ENCODE results near the gene SLC7A5. TPM values are rescaled to one million over a fixed set of nuclear protein-coding genes. Genes with fewer than 3 reads are reported as not detected.
"Not testable (repeated sequence)": the region's sequence is repeated elsewhere in the genome, so short reads cannot be mapped to it uniquely, and the experiment has no call there.

The SLC7A5 gene
- total and polyA plus RNA-seq, 2 donors (not counting 3 experiments of a cell fraction or from before 2014, with no cell fraction given): 14.1 to 29.2 TPM

GRCh38 chr16:87894005-87894404 lies 24.7 kb upstream of the SLC7A5 start:
- CTCF ChIA-PET: interaction anchor here (0.8 to 1.2 kb wide), 2 partner anchors 22 to 125 kb away, joined by 3 read pairs; no protein-coding TSS in a partner anchor
- H3K4me2 ChIP-seq (ENCODE audit: insufficient read depth, low read length); H2AFZ ChIP-seq (ENCODE audit: low read depth, low read length); H3K4me3 ChIP-seq (replicated peaks in 1 of 3; ENCODE audit: insufficient read depth in 1 of 3, low read depth in 1 of 3, low read length in 3 of 3); dilution Hi-C loops (cut with MboI; ENCODE audit: extremely low pct_ligation_motif_present, low sequenced_read_pairs); H3K9me3 ChIP-seq (replicated peaks; ENCODE audit: control insufficient read depth, insufficient read depth, low read length); BruUV-seq (replicated peaks); DNase-seq (ENCODE audit: low read depth, low spot score); intact Hi-C loops (cut with micrococcal nuclease); H3K79me2 ChIP-seq (ENCODE audit: control insufficient read depth, insufficient read depth, low read length); H3K4me1 ChIP-seq (ENCODE audit: control insufficient read depth, extremely low read depth, insufficient read depth, low read length); H3K9me1 ChIP-seq (replicated peaks; ENCODE audit: control insufficient read depth, extremely low read depth, insufficient read depth, low read length); H3K27ac ChIP-seq (ENCODE audit: insufficient read depth, low read depth, low read length); H4K20me1 ChIP-seq (replicated peaks; ENCODE audit: control insufficient read depth, extremely low read depth, insufficient read depth, low read length); H3K9ac ChIP-seq (replicated peaks; ENCODE audit: extremely low read depth, insufficient read depth, low read length); FAIRE-seq; H3K27me3 ChIP-seq (ENCODE audit: control insufficient read depth in 2 of 2, insufficient read depth in 2 of 2, low read length in 2 of 2); H3K36me3 ChIP-seq (ENCODE audit: control insufficient read depth in 2 of 2, extremely low read depth in 1 of 2, insufficient read depth in 2 of 2, low read length in 2 of 2); POLR2A ChIA-PET: not testable (repeated sequence)

- dilution Hi-C loops (cut with MboI; ENCODE audit: extremely low pct_ligation_motif_present, low sequenced_read_pairs) (no loop called here), intact Hi-C loops (cut with micrococcal nuclease) (no loop called here)
- Histone ChIP-seq H3K79me2 (ENCODE audit: control insufficient read depth, insufficient read depth, low read length) (no peaks in the 10 kb centered on the region), H3K27ac (ENCODE audit: insufficient read depth, low read depth, low read length) (no peak overlapping the region), H3K4me1 (ENCODE audit: control insufficient read depth, extremely low read depth, insufficient read depth, low read length) (no peaks in the 10 kb centered on the region), H2AFZ (ENCODE audit: low read depth, low read length) (no peak overlapping the region), H3K4me2 (ENCODE audit: insufficient read depth, low read length) (no peak overlapping the region), H3K27me3 (ENCODE audit: control insufficient read depth in 2 of 2, insufficient read depth in 2 of 2, low read length in 2 of 2) (no peaks in the 10 kb centered on the region), H3K36me3 (ENCODE audit: control insufficient read depth in 2 of 2, extremely low read depth in 1 of 2, insufficient read depth in 2 of 2, low read length in 2 of 2) (no peaks in the 10 kb centered on the region), H3K9ac (replicated peaks; ENCODE audit: extremely low read depth, insufficient read depth, low read length) (no peak overlapping the region), H3K9me1 (replicated peaks; ENCODE audit: control insufficient read depth, extremely low read depth, insufficient read depth, low read length) (no peaks in the 10 kb centered on the region), H4K20me1 (replicated peaks; ENCODE audit: control insufficient read depth, extremely low read depth, insufficient read depth, low read length) (no peaks in the 10 kb centered on the region), H3K9me3 (replicated peaks; ENCODE audit: control insufficient read depth, insufficient read depth, low read length) (no peaks in the 10 kb centered on the region), H3K4me3 (replicated peaks in 1 of 3; ENCODE audit: insufficient read depth in 1 of 3, low read depth in 1 of 3, low read length in 3 of 3) (no peak overlapping the region)
- no peak for TF ChIP-seq CTCF (IDR thresholded peaks at IDR 0.05; ENCODE audit: extremely low read depth in 1 of 2, insufficient read depth in 1 of 2, low read depth in 1 of 2, low read length in 2 of 2)
- no peak for TF ChIP-seq MYC (IDR thresholded peaks at IDR 0.05; ENCODE audit: low read depth, low read length)
- TF ChIP-seq GATA2 (IDR thresholded peaks at IDR 0.05; ENCODE audit: insufficient read depth, insufficient read length, low read depth, low read length): no peak
- TF ChIP-seq EZH2 (IDR thresholded peaks at IDR 0.05; ENCODE audit: borderline replicate concordance, low read depth, low read length, severe bottlenecking): no peak
- no TSS peak for BruUV-seq (replicated peaks)
- DNase-seq (ENCODE audit: low read depth, low spot score) (no peak), FAIRE-seq (no peak)
- POLR2A ChIA-PET: no interaction called here
- CTCF ChIA-PET: no interaction called here
These were observed 22.5 kb upstream of the SLC7A5 start for GRCh38 chr16:87891764-87892163.
